ENCODE measurements around the gene KIAA1143. TPM values are rescaled to one million over a fixed set of nuclear protein-coding genes. Genes with fewer than 3 reads are reported as not detected.

The KIAA1143 gene
- total RNA-seq, 4 donors from 2014 or later: 16.8 to 26.0 (median 20.7) TPM

GRCh38 chr3:44722103-44722401, 39.4 kb downstream of the KIAA1143 start:
- DNase-seq (ENCODE audit: low spot score): no peak
- TF ChIP-seq CTCF (IDR thresholded peaks at IDR 0.05): no peak
- ATAC-seq (ENCODE audit: low FRiP score): no peak

- no peak for ATAC-seq (ENCODE audit: low FRiP score)
- no peak for DNase-seq (ENCODE audit: low spot score)
- TF ChIP-seq CTCF (IDR thresholded peaks at IDR 0.05): no peak
Measured at GRCh38 chr3:44721231-44722102, 40.0 kb downstream of the KIAA1143 start.

- DNase-seq (ENCODE audit: low spot score): peak; percentile 64
- peak; percentile 91 for ATAC-seq (ENCODE audit: low FRiP score)
- TF ChIP-seq CTCF (IDR thresholded peaks at IDR 0.05): peak in 1 of 3 donors; percentile 6
Measured at GRCh38 chr3:44712455-44713075, 48.9 kb downstream of the KIAA1143 start, which contains the start of gene ZNF502. Gene ZNF502, plus strand, starts transcription at chr3:44712660. Its CDS starts 7,602 bp downstream, at chr3:44720262.

Other genes starting within 250 kb of the KIAA1143 start
- gene ZKSCAN7, start 206.4 kb downstream of the KIAA1143 start, total RNA-seq: 1 to 10 TPM; 1.8 to 7.6 (median 3.9) TPM
- gene ZNF660, start 176.7 kb downstream of the KIAA1143 start, total RNA-seq: 1 to 10 TPM; 1.4 to 3.5 (median 1.8) TPM
- 10 to 100 TPM; 10.2 to 19.7 (median 10.8) TPM for gene ZNF197, start 136.6 kb downstream of the KIAA1143 start, total RNA-seq
- gene ZNF35, start 112.9 kb downstream of the KIAA1143 start, total RNA-seq: 10 to 100 TPM in 2 of 4 donors, 1 to 10 TPM in 2; 8.3 to 28.1 (median 12.8) TPM
- 1 to 10 TPM; 3.3 to 7.3 (median 6.0) TPM for gene ZNF502, start 49.0 kb downstream of the KIAA1143 start, total RNA-seq
- gene ZNF501, start 32.0 kb downstream of the KIAA1143 start, total RNA-seq: 1 to 10 TPM; 1.9 to 5.4 (median 2.7) TPM
- 1 to 10 TPM in 2 of 4 donors, under 1 TPM in 2; 0.44 to 1.7 (median 1.1) TPM for gene KIF15, start 175 bp upstream of the KIAA1143 start, total RNA-seq
- gene TMEM42, start 100.3 kb upstream of the KIAA1143 start, total RNA-seq: 10 to 100 TPM in 3 of 4 donors, 1 to 10 TPM in 1; 6.1 to 22.1 (median 18.0) TPM
- not detected for gene TGM4, start 113.0 kb upstream of the KIAA1143 start, total RNA-seq
- 10 to 100 TPM; 72.0 to 99.8 (median 80.1) TPM for gene ZDHHC3, start 214.6 kb upstream of the KIAA1143 start, total RNA-seq
- 10 to 100 TPM; 31.7 to 47.7 (median 39.0) TPM for gene EXOSC7, start 214.6 kb upstream of the KIAA1143 start, total RNA-seq